Liver (tissue), 3 donors: Measurements from ENCODE around the gene IL1RAPL1.

ENCODE experiments used
- HNF4G ChIP-seq: IDR thresholded peaks from 2 replicates; pipeline ENCODE4 v1.6.1; 2016; ENCODE audit warnings: antibody characterized with exemption
- JUND ChIP-seq, 2 donors: IDR thresholded peaks; 2 replicates each; pipeline ENCODE4 v1.6.1; 2016; ENCODE audit warnings: antibody characterized with exemption in 2 of 2
- RAD21 ChIP-seq, 2 donors: IDR thresholded peaks; 2 replicates each; pipeline ENCODE4 v1.6.1; 2016; ENCODE audit warnings: antibody characterized with exemption in 2 of 2, mild to moderate bottlenecking in 2 of 2
- ZBTB33 ChIP-seq: IDR thresholded peaks from 2 replicates; pipeline ENCODE4 v1.6.1; 2016; ENCODE audit warnings: antibody characterized with exemption
- TF ChIP-seq, protein P1 (sequence below): fragments of 150-350 bp; IDR thresholded peaks from 2 replicates; pipeline ENCODE4 v1.5.1; 2017; ENCODE audit warnings: improper control_type of control experiment, low read depth, low read length; ENCODE audit not compliant: missing input control
- TF ChIP-seq, protein P2 (sequence below): IDR thresholded peaks from 2 replicates; pipeline ENCODE4 v1.6.1; 2016; ENCODE audit warnings: antibody characterized with exemption
- TF ChIP-seq, protein P3 (sequence below): IDR thresholded peaks from 2 replicates; pipeline ENCODE4 v1.6.1; 2016; ENCODE audit warnings: antibody characterized with exemption, mild to moderate bottlenecking
- TF ChIP-seq, protein P4 (sequence below): IDR thresholded peaks from 2 replicates; pipeline ENCODE4 v1.6.1; 2016; ENCODE audit warnings: antibody characterized with exemption
- donor health status: healthy.
- donor health status: healthy.

GRCh38 chrX:29580560-29580959 is 993.3 kb downstream of the IL1RAPL1 start:
- TF ChIP-seq, protein P1, sequence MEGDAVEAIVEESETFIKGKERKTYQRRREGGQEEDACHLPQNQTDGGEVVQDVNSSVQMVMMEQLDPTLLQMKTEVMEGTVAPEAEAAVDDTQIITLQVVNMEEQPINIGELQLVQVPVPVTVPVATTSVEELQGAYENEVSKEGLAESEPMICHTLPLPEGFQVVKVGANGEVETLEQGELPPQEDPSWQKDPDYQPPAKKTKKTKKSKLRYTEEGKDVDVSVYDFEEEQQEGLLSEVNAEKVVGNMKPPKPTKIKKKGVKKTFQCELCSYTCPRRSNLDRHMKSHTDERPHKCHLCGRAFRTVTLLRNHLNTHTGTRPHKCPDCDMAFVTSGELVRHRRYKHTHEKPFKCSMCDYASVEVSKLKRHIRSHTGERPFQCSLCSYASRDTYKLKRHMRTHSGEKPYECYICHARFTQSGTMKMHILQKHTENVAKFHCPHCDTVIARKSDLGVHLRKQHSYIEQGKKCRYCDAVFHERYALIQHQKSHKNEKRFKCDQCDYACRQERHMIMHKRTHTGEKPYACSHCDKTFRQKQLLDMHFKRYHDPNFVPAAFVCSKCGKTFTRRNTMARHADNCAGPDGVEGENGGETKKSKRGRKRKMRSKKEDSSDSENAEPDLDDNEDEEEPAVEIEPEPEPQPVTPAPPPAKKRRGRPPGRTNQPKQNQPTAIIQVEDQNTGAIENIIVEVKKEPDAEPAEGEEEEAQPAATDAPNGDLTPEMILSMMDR = no peak
- TF ChIP-seq, protein P2, sequence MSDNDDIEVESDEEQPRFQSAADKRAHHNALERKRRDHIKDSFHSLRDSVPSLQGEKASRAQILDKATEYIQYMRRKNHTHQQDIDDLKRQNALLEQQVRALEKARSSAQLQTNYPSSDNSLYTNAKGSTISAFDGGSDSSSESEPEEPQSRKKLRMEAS = no peak
- TF ChIP-seq, protein P3, sequence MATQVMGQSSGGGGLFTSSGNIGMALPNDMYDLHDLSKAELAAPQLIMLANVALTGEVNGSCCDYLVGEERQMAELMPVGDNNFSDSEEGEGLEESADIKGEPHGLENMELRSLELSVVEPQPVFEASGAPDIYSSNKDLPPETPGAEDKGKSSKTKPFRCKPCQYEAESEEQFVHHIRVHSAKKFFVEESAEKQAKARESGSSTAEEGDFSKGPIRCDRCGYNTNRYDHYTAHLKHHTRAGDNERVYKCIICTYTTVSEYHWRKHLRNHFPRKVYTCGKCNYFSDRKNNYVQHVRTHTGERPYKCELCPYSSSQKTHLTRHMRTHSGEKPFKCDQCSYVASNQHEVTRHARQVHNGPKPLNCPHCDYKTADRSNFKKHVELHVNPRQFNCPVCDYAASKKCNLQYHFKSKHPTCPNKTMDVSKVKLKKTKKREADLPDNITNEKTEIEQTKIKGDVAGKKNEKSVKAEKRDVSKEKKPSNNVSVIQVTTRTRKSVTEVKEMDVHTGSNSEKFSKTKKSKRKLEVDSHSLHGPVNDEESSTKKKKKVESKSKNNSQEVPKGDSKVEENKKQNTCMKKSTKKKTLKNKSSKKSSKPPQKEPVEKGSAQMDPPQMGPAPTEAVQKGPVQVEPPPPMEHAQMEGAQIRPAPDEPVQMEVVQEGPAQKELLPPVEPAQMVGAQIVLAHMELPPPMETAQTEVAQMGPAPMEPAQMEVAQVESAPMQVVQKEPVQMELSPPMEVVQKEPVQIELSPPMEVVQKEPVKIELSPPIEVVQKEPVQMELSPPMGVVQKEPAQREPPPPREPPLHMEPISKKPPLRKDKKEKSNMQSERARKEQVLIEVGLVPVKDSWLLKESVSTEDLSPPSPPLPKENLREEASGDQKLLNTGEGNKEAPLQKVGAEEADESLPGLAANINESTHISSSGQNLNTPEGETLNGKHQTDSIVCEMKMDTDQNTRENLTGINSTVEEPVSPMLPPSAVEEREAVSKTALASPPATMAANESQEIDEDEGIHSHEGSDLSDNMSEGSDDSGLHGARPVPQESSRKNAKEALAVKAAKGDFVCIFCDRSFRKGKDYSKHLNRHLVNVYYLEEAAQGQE = no peak
- TF ChIP-seq ZBTB33 (no peak), JUND (IDR thresholded peaks at IDR 0.05) (no peak), RAD21 (IDR thresholded peaks at IDR 0.05) (no peak), HNF4G (no peak)
- TF ChIP-seq, protein P4, sequence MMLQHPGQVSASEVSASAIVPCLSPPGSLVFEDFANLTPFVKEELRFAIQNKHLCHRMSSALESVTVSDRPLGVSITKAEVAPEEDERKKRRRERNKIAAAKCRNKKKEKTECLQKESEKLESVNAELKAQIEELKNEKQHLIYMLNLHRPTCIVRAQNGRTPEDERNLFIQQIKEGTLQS = no peak
